ENCODE measurements around the gene TRNP1. TPM values are rescaled to one million over a fixed set of nuclear protein-coding genes. Genes with fewer than 3 reads are reported as not detected.

Gene TRNP1
- total and polyA plus RNA-seq, 2 of the 4 experiments (the other 2 are of a cell fraction), result 63.3 to 91.6 TPM

- no peak for TF ChIP-seq NFE2L2 (IDR thresholded peaks at IDR 0.05; ENCODE audit: low read depth, low read length)
These were observed 27.9 kb upstream of the TRNP1 start (continued) for GRCh38 chr1:26965628-26966027.

GRCh38 chr1:26970810-26971209 is 22.7 kb upstream of the TRNP1 start:
- H3K79me1 ChIP-seq (ENCODE audit: low read depth in 1 of 2, low read length in 2 of 2), result no peaks in the 10 kb centered on the region
- H2AK9ac ChIP-seq (replicated peaks; ENCODE audit: low read depth, low read length, poor library complexity), result peak overlapping the region; percentile 81
- peak overlapping the region; percentile 7; the same call in 1 of the 2 replicates for H2AK5ac ChIP-seq (ENCODE audit: low read depth, low read length)
- no peak overlapping the region for H4K8ac ChIP-seq (ENCODE audit: low read depth in 2 of 2, low read length in 2 of 2)
- ChIA-PET POLR2A (ENCODE audit: unreplicated experiment) (no interaction called here), CTCF (no interaction called here)
- H3K4me3 ChIP-seq (ENCODE audit: insufficient read depth, low read depth, low read length), result no peak overlapping the region
- no peak for ATAC-seq (ENCODE audit: low read depth)
- no peak for TF ChIP-seq FOS (IDR thresholded peaks at IDR 0.05; ENCODE audit: low read depth, low read length)
- TF ChIP-seq MAFK (IDR thresholded peaks at IDR 0.05; ENCODE audit: low read depth, low read length), result no peak
- TF ChIP-seq, protein P1, sequence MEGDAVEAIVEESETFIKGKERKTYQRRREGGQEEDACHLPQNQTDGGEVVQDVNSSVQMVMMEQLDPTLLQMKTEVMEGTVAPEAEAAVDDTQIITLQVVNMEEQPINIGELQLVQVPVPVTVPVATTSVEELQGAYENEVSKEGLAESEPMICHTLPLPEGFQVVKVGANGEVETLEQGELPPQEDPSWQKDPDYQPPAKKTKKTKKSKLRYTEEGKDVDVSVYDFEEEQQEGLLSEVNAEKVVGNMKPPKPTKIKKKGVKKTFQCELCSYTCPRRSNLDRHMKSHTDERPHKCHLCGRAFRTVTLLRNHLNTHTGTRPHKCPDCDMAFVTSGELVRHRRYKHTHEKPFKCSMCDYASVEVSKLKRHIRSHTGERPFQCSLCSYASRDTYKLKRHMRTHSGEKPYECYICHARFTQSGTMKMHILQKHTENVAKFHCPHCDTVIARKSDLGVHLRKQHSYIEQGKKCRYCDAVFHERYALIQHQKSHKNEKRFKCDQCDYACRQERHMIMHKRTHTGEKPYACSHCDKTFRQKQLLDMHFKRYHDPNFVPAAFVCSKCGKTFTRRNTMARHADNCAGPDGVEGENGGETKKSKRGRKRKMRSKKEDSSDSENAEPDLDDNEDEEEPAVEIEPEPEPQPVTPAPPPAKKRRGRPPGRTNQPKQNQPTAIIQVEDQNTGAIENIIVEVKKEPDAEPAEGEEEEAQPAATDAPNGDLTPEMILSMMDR (conservative IDR thresholded peaks at IDR 0.05; ENCODE audit: low read depth, low read length), result no peak
- TF ChIP-seq CEBPB (IDR thresholded peaks at IDR 0.05; ENCODE audit: low read depth, low read length), result no peak
- no peak for TF ChIP-seq NFE2L2 (IDR thresholded peaks at IDR 0.05; ENCODE audit: low read depth, low read length)
- no peak for TF ChIP-seq USF2 (IDR thresholded peaks at IDR 0.05; ENCODE audit: low read depth, low read length)
- TF ChIP-seq SMC3 (IDR thresholded peaks at IDR 0.05; ENCODE audit: low read depth, low read length), result no peak
- no peak overlapping the region for H3K4me2 ChIP-seq (ENCODE audit: low read depth, low read length)
- H3K18ac ChIP-seq (ENCODE audit: low read depth, low read length), result no peak overlapping the region
- H2BK15ac ChIP-seq (ENCODE audit: low read depth, low read length), result no peak overlapping the region
- no peak overlapping the region for H3K27ac ChIP-seq (ENCODE audit: insufficient read depth, low read length)
- H3K23ac ChIP-seq (ENCODE audit: low read depth, low read length), result no peak overlapping the region
- no peak overlapping the region for H3K56ac ChIP-seq (ENCODE audit: extremely low read depth, insufficient read depth, low read length)
- H2BK20ac ChIP-seq (ENCODE audit: low read depth, low read length), result no peak overlapping the region
- H4K5ac ChIP-seq (ENCODE audit: low read depth, low read length), result no peak overlapping the region
- H3K9ac ChIP-seq (ENCODE audit: low read depth, low read length), result no peak overlapping the region
- H2AFZ ChIP-seq (replicated peaks; ENCODE audit: low read length, poor library complexity), result no peak overlapping the region
- no peaks in the 10 kb centered on the region for H4K20me1 ChIP-seq (ENCODE audit: insufficient read depth, low read length)
- no peak overlapping the region for H3K4ac ChIP-seq (ENCODE audit: low read depth, low read length)
- 69% methylated on average over 6 of the region's 7 CpGs; no CpG with 5 or more reads in 1 of the 2 experiments for WGBS, 2 experiments (ENCODE audit: extremely low coverage in 2 of 2, insufficient read length in 1 of 2)
- BruUV-seq (replicated peaks), result no TSS peak
- no peak for DNase-seq
- no peak overlapping the region for H2BK5ac ChIP-seq (ENCODE audit: low read depth, low read length, poor library complexity, severe bottlenecking)
- peak overlapping the region; percentile 42; the same call in 1 of the 2 replicates for H2BK120ac ChIP-seq (ENCODE audit: low read depth, low read length)
- in situ Hi-C loops (cut with MboI; ENCODE audit: low sequenced_read_pairs), result no loop called here
- no peaks in the 10 kb centered on the region for H3K9me3 ChIP-seq (ENCODE audit: control insufficient read depth, insufficient read depth, low read length)
- dilution Hi-C loops (cut with HindIII; ENCODE audit: low sequenced_read_pairs, unreplicated experiment), result no loop called here
- H3K36me3 ChIP-seq (ENCODE audit: control insufficient read depth, insufficient read depth, low read length), result no peaks in the 10 kb centered on the region
- no peak overlapping the region for H4K91ac ChIP-seq (ENCODE audit: insufficient read depth, low read depth, low read length)
- no peak overlapping the region for H3K14ac ChIP-seq (replicated peaks; ENCODE audit: low read depth, low read length)
- no peaks in the 10 kb centered on the region for H3K27me3 ChIP-seq (ENCODE audit: control insufficient read depth, insufficient read depth, low read length)
- peaks cover 12% of the 10 kb centered on the region; the same call in 1 of the 2 replicates for H3K9me1 ChIP-seq (ENCODE audit: insufficient read depth, low read length)
- peaks cover 5% of the 10 kb centered on the region; the same call in 1 of the 2 replicates for H3K4me1 ChIP-seq (ENCODE audit: control insufficient read depth, insufficient read depth, low read length)
- intact Hi-C loops (cut with micrococcal nuclease), result no loop called here
